Keratinocyte (primary cell): ENCODE results near the gene STK17A. TPM values are rescaled to one million over a fixed set of nuclear protein-coding genes. Genes with fewer than 3 reads are reported as not detected.

ENCODE experiments used
- DNase-seq: peaks from one replicate; pipeline ENCODE4 v3.0.0-alpha.2; 2011; ENCODE audit warnings: low read depth, missing footprints, low spot score
- FAIRE-seq: peaks from 2 replicates; lab custom pipeline; 2011; peaks lifted over from hg19 to GRCh38; lab: Jason Lieb, UNC
- H2AFZ ChIP-seq: 2 replicates; pipeline ENCODE4 v1.6.0; 2012; ENCODE audit warnings: low read length, control low read depth, inconsistent platforms; ENCODE audit not compliant: control insufficient read depth
- H3K27ac ChIP-seq: 2 replicates; pipeline ENCODE4 v1.5.1; 2011; ENCODE audit warnings: low read length; ENCODE audit not compliant: control insufficient read depth, insufficient read depth
- H3K27me3 ChIP-seq: 3 replicates; pipeline ENCODE4 v1.6.0; 2011; ENCODE audit warnings: low read length; ENCODE audit not compliant: control insufficient read depth, insufficient read depth; ENCODE audit errors: extremely low read depth
- H3K36me3 ChIP-seq, 2 experiments: 2 replicates in 1 of 2; 3 replicates in 1 of 2; pipeline ENCODE4 v1.5.1; 2011; ENCODE audit warnings: low read length in 2 of 2, mild to moderate bottlenecking in 1 of 2; ENCODE audit not compliant: control insufficient read depth in 2 of 2, insufficient read depth in 2 of 2; ENCODE audit errors: extremely low read depth in 1 of 2
- H3K4me1 ChIP-seq: 3 replicates; pipeline ENCODE4 v1.5.1; 2011; ENCODE audit warnings: low read length; ENCODE audit not compliant: control insufficient read depth, insufficient read depth; ENCODE audit errors: extremely low read depth
- H3K4me2 ChIP-seq: 3 replicates; pipeline ENCODE4 v1.6.0; 2011; ENCODE audit warnings: low read depth, low read length; ENCODE audit not compliant: control insufficient read depth, insufficient read depth; ENCODE audit errors: extremely low read depth
- H3K4me3 ChIP-seq, 3 experiments: fragments of 200-600 bp in 1 of 3; sonication (generic) in 1 of 3; 2 replicates in 2 of 3; 3 replicates in 1 of 3; pipeline ENCODE4 v1.5.1; 2011 to 2016; ENCODE audit warnings: low read length in 3 of 3, mild to moderate bottlenecking in 3 of 3, control low read depth in 2 of 3, inconsistent platforms in 1 of 3, low read depth in 1 of 3, mixed read lengths in 1 of 3, mixed run types in 1 of 3, moderate library complexity in 1 of 3; ENCODE audit not compliant: control insufficient read depth in 2 of 3, insufficient read depth in 2 of 3; ENCODE audit errors: extremely low read depth in 1 of 3
- H3K79me2 ChIP-seq: 2 replicates; pipeline ENCODE4 v1.6.0; 2012; ENCODE audit warnings: low read length; ENCODE audit not compliant: control insufficient read depth, insufficient read depth
- H3K9ac ChIP-seq: 3 replicates; pipeline ENCODE4 v1.6.0; 2011; ENCODE audit warnings: low read length; ENCODE audit not compliant: control insufficient read depth, insufficient read depth; ENCODE audit errors: extremely low read depth
- H3K9me1 ChIP-seq: 3 replicates; pipeline ENCODE4 v1.6.0; 2011; ENCODE audit warnings: low read length; ENCODE audit not compliant: control insufficient read depth, insufficient read depth; ENCODE audit errors: extremely low read depth
- H3K9me3 ChIP-seq: 2 replicates; pipeline ENCODE4 v1.5.1; 2012; ENCODE audit warnings: low read depth, low read length; ENCODE audit not compliant: control insufficient read depth
- H4K20me1 ChIP-seq: 3 replicates; pipeline ENCODE4 v1.6.0; 2011; ENCODE audit warnings: low read length; ENCODE audit not compliant: control insufficient read depth, insufficient read depth; ENCODE audit errors: extremely low read depth
- EZH2 ChIP-seq: IDR thresholded peaks from one replicate; pipeline ENCODE4 v1.6.1; 2012; ENCODE audit warnings: inconsistent platforms, mild to moderate bottlenecking, low read length, moderate library complexity
- dilution Hi-C: fragments of 300-500 bp; cut with MboI; formaldehyde crosslinking; loops from one replicate; pipeline ENCODE4 v1.7.0; 2020; ENCODE audit warnings: low sequenced_read_pairs; ENCODE audit not compliant: extremely low pct_ligation_motif_present
- polyA plus RNA-seq, 5 experiments: library from polyadenylated mRNA; depleted of rRNA in 3 of 5; stranded (reverse) in 3 of 5; stranded (forward) in 1 of 5; unstranded in 1 of 5; fragments of >200 nt; gene quantifications; 1 replicate in 1 of 5; 2 replicates in 3 of 5; 3 replicates in 1 of 5; pipeline versions ENCODE4 v1.2.1 to v1.2.3, GENCODE V29; 2011 to 2012; ENCODE audit warnings: missing spikeins in 2 of 5, low read depth in 1 of 5, low replicate concordance in 1 of 5
- TF ChIP-seq, protein P1 (sequence below), 3 experiments: IDR thresholded peaks in 1 of 3; conservative IDR thresholded peaks in 1 of 3; optimal IDR thresholded peaks in 1 of 3; 2 replicates in 2 of 3; 3 replicates in 1 of 3; pipeline versions ENCODE3 to v1.5.1; 2011; ENCODE audit warnings: low read length in 3 of 3, mild to moderate bottlenecking in 3 of 3, moderate library complexity in 2 of 3, control low read depth in 1 of 3, inconsistent platforms in 1 of 3; ENCODE audit not compliant: insufficient read depth in 2 of 3; ENCODE audit errors: extremely low read depth in 1 of 3

STK17A gene
- polyA plus RNA-seq, 1 donor (not counting 4 experiments of a cell fraction or from before 2014, with no cell fraction given) = 81.3 TPM

- no peak for TF ChIP-seq EZH2
- TF ChIP-seq, protein P1, sequence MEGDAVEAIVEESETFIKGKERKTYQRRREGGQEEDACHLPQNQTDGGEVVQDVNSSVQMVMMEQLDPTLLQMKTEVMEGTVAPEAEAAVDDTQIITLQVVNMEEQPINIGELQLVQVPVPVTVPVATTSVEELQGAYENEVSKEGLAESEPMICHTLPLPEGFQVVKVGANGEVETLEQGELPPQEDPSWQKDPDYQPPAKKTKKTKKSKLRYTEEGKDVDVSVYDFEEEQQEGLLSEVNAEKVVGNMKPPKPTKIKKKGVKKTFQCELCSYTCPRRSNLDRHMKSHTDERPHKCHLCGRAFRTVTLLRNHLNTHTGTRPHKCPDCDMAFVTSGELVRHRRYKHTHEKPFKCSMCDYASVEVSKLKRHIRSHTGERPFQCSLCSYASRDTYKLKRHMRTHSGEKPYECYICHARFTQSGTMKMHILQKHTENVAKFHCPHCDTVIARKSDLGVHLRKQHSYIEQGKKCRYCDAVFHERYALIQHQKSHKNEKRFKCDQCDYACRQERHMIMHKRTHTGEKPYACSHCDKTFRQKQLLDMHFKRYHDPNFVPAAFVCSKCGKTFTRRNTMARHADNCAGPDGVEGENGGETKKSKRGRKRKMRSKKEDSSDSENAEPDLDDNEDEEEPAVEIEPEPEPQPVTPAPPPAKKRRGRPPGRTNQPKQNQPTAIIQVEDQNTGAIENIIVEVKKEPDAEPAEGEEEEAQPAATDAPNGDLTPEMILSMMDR (optimal IDR thresholded peaks at IDR 0.05 in 1 of 3, IDR thresholded peaks at IDR 0.05 in 1 of 3, conservative IDR thresholded peaks at IDR 0.05 in 1 of 3; ENCODE audit: extremely low read depth in 1 of 3, insufficient read depth in 2 of 3, low read length in 3 of 3) = no peak
- no peak overlapping the region for H3K4me3 ChIP-seq
- H3K9ac ChIP-seq = peak overlapping the region; percentile 68
- DNase-seq (peak; percentile 90), FAIRE-seq (peak; percentile 85)
- peak overlapping the region; percentile 78 for H3K4me2 ChIP-seq
- H3K9me3 ChIP-seq = no peaks in the 10 kb centered on the region
- dilution Hi-C loops = no loop called here
- H4K20me1 ChIP-seq = no peaks in the 10 kb centered on the region
- no peak overlapping the region for H2AFZ ChIP-seq
- peak overlapping the region; percentile 80 for H3K27ac ChIP-seq
- no peaks in the 10 kb centered on the region for H3K36me3 ChIP-seq
- no peaks in the 10 kb centered on the region for H3K27me3 ChIP-seq
- H3K79me2 ChIP-seq = no peaks in the 10 kb centered on the region
- H3K4me1 ChIP-seq = peaks cover 46% of the 10 kb centered on the region
- no peaks in the 10 kb centered on the region for H3K9me1 ChIP-seq
These were observed 14.4 kb upstream of the STK17A start for GRCh38 chr7:43568529-43568928.

DNA sequence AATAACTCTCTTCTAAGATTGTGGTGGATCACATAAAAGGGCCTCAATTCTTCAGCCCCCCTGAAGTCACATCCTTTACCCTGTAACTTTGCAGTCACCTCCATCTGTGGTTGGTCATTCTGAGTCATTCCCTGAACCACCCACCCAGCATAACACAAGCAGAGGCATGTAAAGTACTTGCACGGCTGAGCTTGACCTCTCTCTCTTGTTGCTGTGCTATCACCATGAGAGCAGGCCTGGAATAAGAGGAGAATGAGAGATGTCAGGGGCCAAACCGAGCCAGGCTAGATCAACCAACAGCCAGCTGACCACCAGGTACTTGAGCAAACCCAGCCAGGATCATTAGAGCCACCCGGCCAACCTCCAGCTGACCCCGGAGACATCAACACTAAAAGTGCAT, 13.5 kb upstream of the STK17A start:
- Histone ChIP-seq H3K79me2 (no peaks in the 10 kb centered on the region), H3K36me3 (no peaks in the 10 kb centered on the region), H3K4me1 (peaks cover 46% of the 10 kb centered on the region), H3K4me3 (peak overlapping the region in 2 of 3 experiments; percentile 34 to 40), H3K27ac (peak overlapping the region; percentile 80), H3K9me3 (no peaks in the 10 kb centered on the region), H2AFZ (no peak overlapping the region), H3K27me3 (no peaks in the 10 kb centered on the region), H4K20me1 (no peaks in the 10 kb centered on the region), H3K9me1 (no peaks in the 10 kb centered on the region), H3K4me2 (peak overlapping the region; percentile 78), H3K9ac (peak overlapping the region; percentile 68)
- TF ChIP-seq, protein P1 (optimal IDR thresholded peaks at IDR 0.05 in 1 of 3, IDR thresholded peaks at IDR 0.05 in 1 of 3, conservative IDR thresholded peaks at IDR 0.05 in 1 of 3; ENCODE audit: extremely low read depth in 1 of 3, insufficient read depth in 2 of 3, low read length in 3 of 3) = no peak
- TF ChIP-seq EZH2 = no peak
- dilution Hi-C loops = no loop called here
- DNase-seq (peak; percentile 87), FAIRE-seq (peak; percentile 88)
